ENCODE data around the gene IRX5.

IRX5 gene

DNA sequence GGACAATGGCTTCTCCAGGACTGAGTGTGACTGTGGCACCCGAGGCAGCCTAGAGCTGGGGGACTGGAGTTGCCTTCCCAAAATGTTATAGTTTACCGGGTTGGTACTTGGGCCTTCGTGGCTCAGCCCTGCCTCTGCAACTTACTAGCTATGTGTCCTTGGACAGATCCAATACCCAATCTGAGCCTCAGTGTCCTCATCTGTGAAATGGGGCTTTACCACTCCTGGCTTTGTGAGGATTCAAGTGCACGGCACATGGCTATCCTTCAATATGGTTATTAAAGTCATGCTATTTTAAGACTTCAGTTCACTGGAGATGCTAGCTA is 9.6 kb downstream of the IRX5 start:
- in situ Hi-C loops (cut with MboI; ENCODE audit: low sequenced_read_pairs, unreplicated experiment): loop anchor here (25.0 kb wide), 1 partner anchor 653 kb away; the partner anchor contains the start of gene IRX3
- no peak for DNase-seq (ENCODE audit: low spot score)
- TF ChIP-seq, protein P1, sequence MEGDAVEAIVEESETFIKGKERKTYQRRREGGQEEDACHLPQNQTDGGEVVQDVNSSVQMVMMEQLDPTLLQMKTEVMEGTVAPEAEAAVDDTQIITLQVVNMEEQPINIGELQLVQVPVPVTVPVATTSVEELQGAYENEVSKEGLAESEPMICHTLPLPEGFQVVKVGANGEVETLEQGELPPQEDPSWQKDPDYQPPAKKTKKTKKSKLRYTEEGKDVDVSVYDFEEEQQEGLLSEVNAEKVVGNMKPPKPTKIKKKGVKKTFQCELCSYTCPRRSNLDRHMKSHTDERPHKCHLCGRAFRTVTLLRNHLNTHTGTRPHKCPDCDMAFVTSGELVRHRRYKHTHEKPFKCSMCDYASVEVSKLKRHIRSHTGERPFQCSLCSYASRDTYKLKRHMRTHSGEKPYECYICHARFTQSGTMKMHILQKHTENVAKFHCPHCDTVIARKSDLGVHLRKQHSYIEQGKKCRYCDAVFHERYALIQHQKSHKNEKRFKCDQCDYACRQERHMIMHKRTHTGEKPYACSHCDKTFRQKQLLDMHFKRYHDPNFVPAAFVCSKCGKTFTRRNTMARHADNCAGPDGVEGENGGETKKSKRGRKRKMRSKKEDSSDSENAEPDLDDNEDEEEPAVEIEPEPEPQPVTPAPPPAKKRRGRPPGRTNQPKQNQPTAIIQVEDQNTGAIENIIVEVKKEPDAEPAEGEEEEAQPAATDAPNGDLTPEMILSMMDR (IDR thresholded peaks at IDR 0.05; ENCODE audit: borderline replicate concordance, control extremely low read depth, extremely low read depth, insufficient read depth, missing control alignments): no peak

DNA sequence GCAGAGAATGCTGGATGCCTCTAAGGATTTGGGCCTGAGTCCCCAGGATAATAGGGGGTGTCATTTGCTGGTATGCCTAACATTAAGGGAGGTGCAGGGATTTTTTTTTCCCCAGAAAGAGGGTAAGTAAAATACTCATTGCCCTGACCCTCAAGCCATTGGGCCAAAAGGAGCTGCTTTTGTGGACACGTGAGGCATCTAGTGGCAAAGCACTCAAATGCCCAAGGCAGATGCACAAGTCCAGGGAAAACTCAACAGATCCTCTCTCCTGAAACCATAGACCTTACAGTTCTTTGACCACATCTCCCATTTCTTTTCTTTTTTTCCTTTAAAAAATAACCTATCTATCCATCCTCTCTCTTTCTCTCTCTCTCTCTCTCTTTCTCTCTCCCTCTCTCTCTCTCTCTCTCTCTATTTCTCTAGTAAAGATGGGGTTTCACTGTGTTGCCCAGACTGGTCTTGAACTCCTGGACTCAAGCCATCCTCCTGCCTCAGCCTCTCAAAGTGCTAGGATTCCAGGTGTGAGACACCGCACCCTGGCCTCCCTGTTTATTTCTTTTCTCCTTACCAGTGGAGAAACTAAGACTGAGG is 11.8 kb downstream of the IRX5 start:
- no peak for DNase-seq (ENCODE audit: low spot score)
- TF ChIP-seq, protein P1 (IDR thresholded peaks at IDR 0.05; ENCODE audit: borderline replicate concordance, control extremely low read depth, extremely low read depth, insufficient read depth, missing control alignments): no peak
- in situ Hi-C loops (cut with MboI; ENCODE audit: low sequenced_read_pairs, unreplicated experiment): loop anchor here (25.0 kb wide), 1 partner anchor 655 kb away; the partner anchor contains the start of gene IRX3

DNA sequence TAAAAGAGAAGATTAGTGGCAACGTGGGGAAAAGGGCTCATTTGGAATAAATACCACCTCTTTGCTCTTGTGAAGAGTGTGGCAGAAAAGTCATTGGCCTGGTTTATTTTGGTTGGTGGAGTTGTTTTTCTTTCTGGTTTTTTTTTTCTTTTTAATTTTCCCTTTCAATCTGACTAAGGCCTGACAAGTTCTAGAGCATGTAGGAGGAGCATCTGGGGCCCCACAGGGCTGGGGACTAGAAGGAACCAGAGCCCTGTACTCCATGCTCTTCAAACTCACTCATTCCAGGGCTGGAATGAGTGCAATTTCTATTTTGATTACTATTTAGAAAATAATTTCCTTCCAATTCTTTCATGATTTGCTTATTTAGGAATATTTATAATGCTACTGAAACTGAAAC is 13.3 kb downstream of the IRX5 start:
- DNase-seq (ENCODE audit: low spot score): no peak
- TF ChIP-seq, protein P1 (IDR thresholded peaks at IDR 0.05; ENCODE audit: borderline replicate concordance, control extremely low read depth, extremely low read depth, insufficient read depth, missing control alignments): no peak
- in situ Hi-C loops (cut with MboI; ENCODE audit: low sequenced_read_pairs, unreplicated experiment): loop anchor here (25.0 kb wide), 1 partner anchor 657 kb away; the partner anchor contains the start of gene IRX3

DNA sequence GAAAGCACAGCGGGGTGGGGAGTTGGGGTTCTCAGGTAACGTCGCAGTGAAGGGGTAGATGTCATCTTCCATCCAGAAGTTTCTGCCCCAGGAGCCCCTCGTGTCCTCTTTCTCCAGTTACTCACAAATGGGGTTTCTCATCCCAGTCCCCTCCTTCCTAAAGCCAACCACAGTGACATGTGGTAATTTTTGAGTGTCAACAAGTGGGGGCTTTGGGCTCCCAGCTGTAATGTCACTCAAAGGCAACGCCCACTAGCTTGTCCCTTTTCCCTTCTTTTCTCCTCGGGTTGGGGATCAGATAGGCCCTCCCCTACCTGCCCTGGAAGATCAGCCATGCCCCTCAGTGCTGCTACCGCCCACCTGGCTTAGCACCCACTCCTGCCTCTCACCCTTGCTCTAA is 14.4 kb downstream of the IRX5 start:
- in situ Hi-C loops (cut with MboI; ENCODE audit: low sequenced_read_pairs, unreplicated experiment): loop anchor here (25.0 kb wide), 1 partner anchor 658 kb away; the partner anchor contains the start of gene IRX3
- no peak for DNase-seq (ENCODE audit: low spot score)
- TF ChIP-seq, protein P1 (IDR thresholded peaks at IDR 0.05; ENCODE audit: borderline replicate concordance, control extremely low read depth, extremely low read depth, insufficient read depth, missing control alignments): no peak

DNA sequence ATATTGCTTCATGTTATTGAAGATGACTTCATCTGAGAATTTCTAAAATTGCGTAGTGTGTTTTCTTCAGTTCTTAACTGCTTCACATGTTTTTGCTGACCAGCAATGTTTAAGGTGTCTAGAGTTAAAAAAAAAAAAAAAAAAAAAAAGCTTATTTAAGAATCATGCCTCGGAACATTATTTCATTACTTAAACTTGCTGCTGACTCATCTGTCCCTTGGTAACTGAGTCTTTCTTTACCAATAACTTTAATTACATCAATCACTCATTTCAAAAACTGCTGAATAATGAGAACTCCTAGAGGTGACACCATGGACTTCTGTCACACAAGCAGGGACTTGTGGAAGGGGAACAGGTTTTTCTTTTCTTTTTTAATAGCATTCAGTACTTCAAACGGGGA is 16.2 kb downstream of the IRX5 start:
- in situ Hi-C loops (cut with MboI; ENCODE audit: low sequenced_read_pairs, unreplicated experiment): loop anchor here (25.0 kb wide), 1 partner anchor 660 kb away; the partner anchor contains the start of gene IRX3
- no peak for DNase-seq (ENCODE audit: low spot score)
- TF ChIP-seq, protein P1 (IDR thresholded peaks at IDR 0.05; ENCODE audit: borderline replicate concordance, control extremely low read depth, extremely low read depth, insufficient read depth, missing control alignments): no peak

DNA sequence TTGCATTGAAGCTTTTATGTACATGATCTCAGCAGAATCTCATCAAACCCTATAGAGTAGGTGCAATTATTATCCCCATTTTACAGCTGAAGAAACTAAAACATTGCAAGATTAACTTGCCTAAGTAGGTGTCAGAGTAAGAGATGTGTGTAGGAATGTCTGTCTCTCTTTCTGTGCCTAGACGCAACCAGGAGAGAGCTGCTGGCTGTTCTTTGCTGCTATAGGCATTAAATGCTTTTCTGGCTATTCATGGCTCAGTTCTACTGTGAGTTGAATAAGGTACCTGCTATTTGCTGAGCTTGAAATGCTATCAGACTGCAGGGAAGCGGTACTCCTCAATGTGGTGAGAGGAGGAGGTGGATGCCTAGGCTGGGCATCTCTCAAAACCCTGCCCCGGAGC is 17.0 kb downstream of the IRX5 start:
- in situ Hi-C loops (cut with MboI; ENCODE audit: low sequenced_read_pairs, unreplicated experiment): loop anchor here (25.0 kb wide), 1 partner anchor 660 kb away; the partner anchor contains the start of gene IRX3
- DNase-seq (ENCODE audit: low spot score): no peak
- TF ChIP-seq, protein P1 (IDR thresholded peaks at IDR 0.05; ENCODE audit: borderline replicate concordance, control extremely low read depth, extremely low read depth, insufficient read depth, missing control alignments): no peak

Measured in GM13976 (cell line).